WI38 (cell line): Measurements from ENCODE around the gene CFHR1.
"Not testable (repeated sequence)": the region's sequence is repeated elsewhere in the genome, so short reads cannot be mapped to it uniquely, and the experiment has no call there.

Source experiments
- H3K4me3 ChIP-seq: 2 replicates; pipeline ENCODE4 v1.5.1; 2011; ENCODE audit warnings: low read depth, mild to moderate bottlenecking, control low read depth, low read length
- CTCF ChIP-seq: IDR thresholded peaks from 2 replicates; pipeline ENCODE4 v1.5.1; 2012; ENCODE audit warnings: low read depth, mild to moderate bottlenecking, control low read depth, low read length

Gene CFHR1

GRCh38 chr1:196819531-196819930, at the start of gene CFHR1:
Gene CFHR1 (plus strand): TSS chr1:196819731. CDS start chr1:196819845, 114 bp downstream.
- not testable (repeated sequence) for H3K4me3 ChIP-seq

GRCh38 chr1:196769823-196770222, 49.7 kb upstream of the CFHR1 start:
- H3K4me3 ChIP-seq = not testable (repeated sequence)

- no peak overlapping the region for H3K4me3 ChIP-seq
- no peak for TF ChIP-seq CTCF
Measured at GRCh38 chr1:196773713-196774112, 45.8 kb upstream of the CFHR1 start.

GRCh38 chr1:196774175-196774574, 45.4 kb upstream of the CFHR1 start:
- H3K4me3 ChIP-seq = no peak overlapping the region
- no peak for TF ChIP-seq CTCF

- H3K4me3 ChIP-seq = no peak within 1 kb of the TSS
- no peak for TF ChIP-seq CTCF
Measured at GRCh38 chr1:196774603-196775002, 44.9 kb upstream of the CFHR1 start, which contains the start of gene CFHR3. Gene CFHR3 (plus strand): TSS chr1:196774840. CDS start chr1:196774887, 47 bp downstream.

- TF ChIP-seq CTCF = no peak
- H3K4me3 ChIP-seq = no peak overlapping the region
Measured at GRCh38 chr1:196777603-196778002, 41.9 kb upstream of the CFHR1 start.

- no peak for TF ChIP-seq CTCF
- H3K4me3 ChIP-seq = no peak overlapping the region
Measured at GRCh38 chr1:196779093-196779492, 40.4 kb upstream of the CFHR1 start.

- H3K4me3 ChIP-seq = not testable (repeated sequence)
Measured at GRCh38 chr1:196791252-196791651, 28.3 kb upstream of the CFHR1 start.

- not testable (repeated sequence) for H3K4me3 ChIP-seq
Measured at GRCh38 chr1:196794103-196794502, 25.4 kb upstream of the CFHR1 start.

- H3K4me3 ChIP-seq = no peak overlapping the region
- no peak for TF ChIP-seq CTCF
Measured at GRCh38 chr1:196797891-196798290, 21.6 kb upstream of the CFHR1 start.

GRCh38 chr1:196801920-196802319, 17.6 kb upstream of the CFHR1 start:
- H3K4me3 ChIP-seq = not testable (repeated sequence)
